Myocyte (in vitro differentiated cells): ENCODE measurements around the gene ECHS1. TPM values are rescaled to one million over a fixed set of nuclear protein-coding genes. Genes with fewer than 3 reads are reported as not detected.
A peak's percentile ranks its signal among the peaks of the same experiment; 100 is the strongest.

Experiments used
- DNase-seq: peaks from one replicate; pipeline ENCODE4 v3.0.0-alpha.2; 2012; ENCODE audit warnings: low read depth
- total RNA-seq: library from RNA; depleted of rRNA; stranded (reverse); fragments of >200 nt; gene quantifications from 2 replicates; pipeline ENCODE4 v1.2.3, GENCODE V29; 2014

Gene ECHS1
- total RNA-seq, 1 donor from 2014 or later, result 324 TPM

DNA sequence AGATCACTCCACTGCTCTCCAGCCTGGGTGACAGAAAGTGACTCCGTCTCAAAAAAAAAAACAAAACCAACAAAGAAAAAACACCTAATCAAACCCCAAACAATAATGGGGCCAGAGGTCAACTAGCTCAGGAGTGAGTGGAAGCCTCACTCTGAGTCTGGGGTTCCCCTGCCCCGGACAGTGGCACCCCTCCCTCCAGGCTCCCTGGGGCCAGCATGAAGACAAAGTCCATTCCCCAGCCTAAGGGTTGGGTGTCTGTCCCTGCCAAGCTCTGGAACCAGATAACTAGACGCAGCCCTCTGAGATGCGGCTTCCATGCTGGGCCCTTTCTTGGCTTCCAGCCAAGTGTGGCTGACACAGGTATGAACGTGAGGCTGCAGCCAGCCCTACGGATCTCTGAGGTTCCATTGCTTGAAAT is 13.6 kb downstream of the ECHS1 start:
- no peak for DNase-seq

DNA sequence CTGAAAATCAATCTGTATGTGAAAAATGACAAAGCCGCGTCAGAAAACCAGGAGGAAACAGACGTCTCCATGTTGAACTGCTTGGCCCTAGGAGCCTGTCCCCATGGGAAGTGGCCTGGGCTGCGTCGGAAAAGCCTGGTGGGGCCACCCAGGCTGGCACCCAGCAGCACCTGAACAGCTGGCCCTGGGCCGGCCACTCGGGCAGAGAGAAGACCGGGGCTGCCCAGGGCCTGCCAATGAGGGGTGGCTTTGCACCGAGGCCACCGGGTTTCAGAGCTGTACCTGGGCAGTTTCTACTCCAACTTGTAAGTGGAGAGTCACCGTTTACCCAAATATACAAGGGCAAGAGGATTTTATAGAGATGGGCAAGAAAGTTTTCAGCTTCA is 14.2 kb downstream of the ECHS1 start:
- no peak for DNase-seq

DNA sequence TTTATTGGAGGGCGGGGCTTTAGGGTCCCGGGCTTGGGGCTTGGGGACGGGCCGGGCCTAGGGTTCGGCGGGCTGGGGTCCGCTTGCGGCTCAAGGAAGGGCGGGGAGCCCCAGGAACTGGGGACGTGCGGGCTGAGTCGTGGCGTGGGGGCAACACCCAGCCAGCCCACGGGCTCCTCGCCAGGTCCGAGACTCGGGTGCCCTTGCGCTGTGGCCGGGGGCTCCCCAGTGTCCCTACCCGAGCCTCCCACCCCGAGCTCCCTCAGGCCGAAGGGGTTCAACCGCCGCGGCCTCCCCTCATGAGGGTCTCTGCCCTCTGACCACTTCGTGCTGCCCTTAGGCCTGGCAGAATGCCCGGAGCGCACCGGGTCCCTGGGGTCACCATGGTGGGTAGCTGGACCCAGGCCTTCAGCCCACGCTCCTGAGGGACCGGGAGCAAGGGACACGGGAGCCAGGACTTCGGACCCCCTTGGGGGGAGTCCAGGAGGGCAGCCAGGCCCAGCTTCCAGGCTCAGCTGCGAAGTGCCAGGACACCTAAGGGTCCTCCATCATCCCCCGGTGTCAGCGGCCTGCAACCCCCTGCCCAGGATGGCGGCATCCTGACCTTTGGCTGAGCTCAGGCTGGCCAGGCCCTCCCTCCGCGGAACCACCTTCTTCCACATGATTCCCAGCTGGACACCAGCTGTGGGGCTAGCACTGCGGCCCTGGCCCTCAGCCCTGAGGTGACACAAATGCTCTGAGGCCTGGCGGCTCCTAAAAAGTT is 14.8 kb downstream of the ECHS1 start:
- DNase-seq, result no peak

DNA sequence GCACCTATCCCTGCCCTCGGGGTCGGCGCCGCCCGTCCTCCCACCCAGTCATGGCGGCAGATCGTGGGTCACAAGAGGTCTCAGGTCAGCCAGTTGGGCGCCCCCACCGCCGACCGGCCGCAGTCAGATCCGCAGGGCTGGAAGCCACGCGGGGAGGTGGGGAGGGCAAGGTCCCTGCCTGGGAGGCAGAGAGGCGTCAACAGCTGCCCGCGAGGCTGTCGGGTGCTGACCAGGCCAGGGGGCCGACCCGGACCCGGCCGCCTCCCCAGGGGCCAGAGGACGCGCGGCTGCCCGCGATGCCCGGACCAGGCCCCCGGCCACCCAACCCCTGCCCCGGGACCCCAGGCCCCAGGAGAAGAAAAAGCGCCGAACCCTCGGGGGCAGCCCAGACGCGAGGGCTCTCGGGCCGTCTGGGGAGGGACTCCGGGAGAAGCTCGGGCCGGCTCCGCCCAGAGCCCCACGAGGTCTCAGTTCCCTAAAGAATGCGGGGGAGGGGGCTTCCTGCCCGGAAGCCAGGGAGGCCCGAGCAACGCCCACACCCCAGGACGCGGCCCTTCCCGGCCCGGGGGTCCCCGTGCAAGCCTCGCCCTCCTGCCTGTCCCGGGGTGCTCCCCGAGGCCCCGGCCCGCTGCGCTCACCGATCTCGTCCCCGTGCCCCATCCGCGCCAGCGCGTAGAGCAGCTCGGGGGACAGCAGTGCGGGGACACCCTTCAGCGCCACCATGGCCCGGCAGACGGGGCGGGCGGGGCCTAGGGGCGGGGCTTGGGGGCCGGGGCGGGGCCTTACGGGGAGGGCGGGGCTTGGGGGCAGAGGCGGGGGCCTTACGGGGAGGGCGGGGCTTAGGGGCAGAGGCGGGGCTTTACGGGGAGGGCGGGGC is 15.6 kb downstream of the ECHS1 start, which contains the start of gene FUOM:
FUOM (minus strand) TSS at position 735 of the 877 bp plus-strand sequence; CDS start at position 723, 12 bp downstream.
- DNase-seq, result peak; percentile 33

DNA sequence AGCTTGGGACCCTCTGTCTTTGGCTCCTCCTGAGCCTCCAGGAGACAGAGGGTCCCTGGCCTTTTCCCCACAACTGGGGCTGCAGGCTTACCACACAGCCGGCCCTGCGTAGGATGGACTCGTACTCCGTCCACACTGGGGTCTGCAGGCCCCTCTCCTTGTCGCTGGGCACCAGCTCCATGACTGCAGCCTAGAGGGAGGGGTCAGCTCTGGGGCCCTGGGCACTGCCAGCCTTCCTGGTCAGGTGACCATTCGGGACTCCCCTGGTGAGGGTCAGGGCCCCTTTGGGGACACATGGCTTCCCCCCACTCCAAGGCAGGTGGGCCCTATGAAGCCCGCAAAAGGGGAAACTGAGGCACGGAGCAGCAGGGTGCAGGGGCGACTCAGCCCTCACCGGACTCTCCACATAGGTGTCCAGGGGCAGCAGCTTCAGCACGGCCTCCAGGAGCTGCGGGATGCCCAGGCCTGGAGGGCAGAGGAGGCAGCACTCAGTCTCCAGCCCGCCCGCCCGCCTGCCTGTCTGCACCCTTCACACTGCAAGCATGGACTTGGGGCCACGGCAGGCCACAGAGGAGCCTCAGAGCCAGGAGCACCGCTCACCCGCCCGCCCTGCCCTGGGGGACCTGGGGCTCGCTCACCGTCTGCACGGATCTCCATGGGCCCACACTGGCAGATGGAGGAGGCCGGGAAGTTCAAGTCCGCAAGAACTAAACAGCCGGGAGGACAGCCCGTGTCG is 16.4 kb downstream of the ECHS1 start:
- no peak for DNase-seq

DNA sequence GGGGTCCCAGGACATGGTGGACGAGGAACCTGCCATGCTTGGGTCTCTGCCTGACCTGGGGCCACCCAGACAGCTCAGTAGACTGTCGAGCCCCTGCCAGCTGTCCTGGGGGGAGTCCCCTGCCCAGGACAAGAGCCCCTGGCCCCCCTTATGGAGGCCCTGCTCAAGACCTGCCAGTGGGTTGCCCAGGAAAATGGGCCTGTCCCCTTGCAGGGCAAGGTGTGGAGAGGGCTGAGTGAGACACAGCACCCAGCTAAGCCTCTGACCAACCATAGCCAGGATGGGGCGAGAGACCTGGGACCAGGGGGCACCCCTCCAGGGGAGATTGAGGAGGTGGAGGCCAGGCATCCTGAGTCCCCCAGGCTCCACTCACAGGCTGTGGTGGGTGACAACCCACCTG is 17.2 kb downstream of the ECHS1 start:
- no peak for DNase-seq

DNA sequence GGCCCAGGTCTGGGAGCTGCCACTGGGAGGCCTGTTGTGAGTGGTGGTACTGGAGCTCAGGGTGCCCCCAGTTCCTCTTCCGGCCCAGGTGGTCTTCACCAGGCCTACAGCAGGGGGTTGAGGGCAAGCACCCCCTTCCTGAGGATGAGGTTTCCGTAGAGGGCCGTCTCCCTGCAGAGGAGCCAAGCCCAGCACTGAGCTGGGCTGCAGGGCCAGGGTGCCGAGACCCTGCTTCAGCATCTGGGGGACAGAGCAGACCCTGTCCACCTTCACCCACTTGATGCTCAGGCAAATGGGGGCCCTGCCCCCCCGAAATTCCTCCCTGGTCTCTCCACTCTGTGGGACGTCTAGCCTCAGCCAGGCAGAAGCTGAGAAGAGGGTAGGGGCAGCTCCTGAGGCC is 17.9 kb downstream of the ECHS1 start:
- no peak for DNase-seq

DNA sequence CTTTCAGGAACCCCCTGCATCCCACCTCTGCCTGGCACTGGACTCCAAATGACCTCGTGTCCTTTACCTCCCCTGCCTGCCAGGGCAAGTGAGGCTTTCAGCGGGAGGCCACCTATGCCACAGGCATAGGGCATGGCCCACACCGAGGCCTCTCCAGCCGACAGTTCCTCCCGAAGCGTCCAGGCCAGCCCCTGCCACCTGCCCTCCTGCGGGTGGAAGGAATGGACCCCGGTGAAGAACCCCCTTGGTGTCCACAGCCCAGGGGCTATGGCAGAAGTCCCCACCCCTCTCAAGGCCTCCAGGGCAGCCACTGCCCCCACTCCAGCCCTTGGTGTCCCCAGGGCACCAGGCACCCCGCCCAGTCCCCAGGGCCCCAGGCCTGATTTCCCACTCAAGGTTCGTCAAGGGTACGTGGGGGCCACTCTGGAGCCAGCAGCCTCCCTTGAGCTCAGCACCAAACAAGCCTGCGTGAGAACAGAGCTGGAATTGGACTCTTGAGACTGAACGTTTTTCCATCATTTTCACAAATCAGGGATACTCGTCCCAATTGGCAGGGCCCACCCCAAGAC is 18.4 kb downstream of the ECHS1 start:
- DNase-seq, result no peak

DNA sequence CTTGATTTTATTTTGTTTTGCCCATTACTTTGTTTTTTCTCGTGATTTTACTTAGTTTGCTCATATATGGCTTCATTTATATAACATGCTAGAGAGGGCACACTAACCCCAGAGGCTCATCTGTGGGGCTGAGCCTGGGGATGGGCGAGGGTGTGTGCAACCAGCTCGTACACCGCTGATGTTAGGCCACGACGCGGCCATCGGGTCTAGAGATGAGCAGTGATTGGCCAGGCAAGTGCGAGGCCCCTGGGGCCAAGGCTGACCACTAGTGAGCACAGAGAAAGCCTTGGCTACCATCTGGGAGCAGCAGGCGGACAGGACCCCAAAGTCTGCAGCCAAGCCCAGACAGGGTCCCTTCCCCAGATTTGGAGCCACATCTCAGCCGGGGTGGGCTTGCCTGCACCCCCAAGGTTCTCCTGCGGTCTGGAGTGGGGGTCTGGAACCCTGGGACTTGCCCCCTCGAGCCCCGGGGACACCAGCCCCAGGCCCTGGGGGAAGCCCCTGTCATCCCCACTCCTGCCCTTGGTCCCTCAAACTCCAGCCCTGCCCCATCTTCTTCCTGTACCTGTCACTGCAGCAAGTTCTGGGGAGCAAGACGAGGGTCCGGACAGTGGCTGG is 19.1 kb downstream of the ECHS1 start:
- DNase-seq, result no peak

DNA sequence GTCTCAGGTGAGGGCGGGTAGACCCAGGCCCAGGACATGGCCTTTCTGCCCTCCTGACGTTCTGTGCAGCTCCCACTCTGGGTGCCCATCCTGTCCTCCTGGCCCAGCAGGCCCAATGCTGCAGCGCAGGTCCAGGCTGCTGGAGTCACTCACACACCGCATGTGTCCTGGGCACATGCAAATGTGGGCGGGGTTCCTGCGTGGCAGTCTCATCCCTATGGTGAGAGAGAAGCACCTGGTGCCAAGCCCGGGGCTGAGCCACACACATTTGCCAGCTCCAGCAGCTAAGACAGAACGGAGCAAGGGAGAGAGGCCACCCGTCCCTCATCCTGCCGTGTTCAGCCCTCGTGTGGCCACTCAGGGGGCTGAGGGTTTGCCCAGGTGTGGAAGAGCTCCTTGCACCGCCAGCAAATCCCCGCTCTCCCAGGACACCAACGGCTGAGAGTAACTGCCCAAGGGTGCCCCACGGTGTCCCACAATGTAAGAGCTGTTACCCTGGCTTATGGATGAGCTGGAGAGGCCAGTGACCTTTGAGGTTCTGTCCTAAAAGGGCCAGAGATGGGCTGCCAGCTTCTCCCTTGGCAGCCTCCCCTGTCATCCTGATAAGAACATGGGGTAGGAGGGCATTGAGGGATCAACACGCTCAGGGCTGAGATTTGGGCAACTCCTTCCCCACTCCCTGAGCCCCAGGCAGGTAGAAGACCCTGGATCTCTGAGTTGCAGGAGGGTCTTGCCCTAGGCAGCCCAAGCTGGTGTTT is 19.8 kb downstream of the ECHS1 start:
- no peak for DNase-seq

DNA sequence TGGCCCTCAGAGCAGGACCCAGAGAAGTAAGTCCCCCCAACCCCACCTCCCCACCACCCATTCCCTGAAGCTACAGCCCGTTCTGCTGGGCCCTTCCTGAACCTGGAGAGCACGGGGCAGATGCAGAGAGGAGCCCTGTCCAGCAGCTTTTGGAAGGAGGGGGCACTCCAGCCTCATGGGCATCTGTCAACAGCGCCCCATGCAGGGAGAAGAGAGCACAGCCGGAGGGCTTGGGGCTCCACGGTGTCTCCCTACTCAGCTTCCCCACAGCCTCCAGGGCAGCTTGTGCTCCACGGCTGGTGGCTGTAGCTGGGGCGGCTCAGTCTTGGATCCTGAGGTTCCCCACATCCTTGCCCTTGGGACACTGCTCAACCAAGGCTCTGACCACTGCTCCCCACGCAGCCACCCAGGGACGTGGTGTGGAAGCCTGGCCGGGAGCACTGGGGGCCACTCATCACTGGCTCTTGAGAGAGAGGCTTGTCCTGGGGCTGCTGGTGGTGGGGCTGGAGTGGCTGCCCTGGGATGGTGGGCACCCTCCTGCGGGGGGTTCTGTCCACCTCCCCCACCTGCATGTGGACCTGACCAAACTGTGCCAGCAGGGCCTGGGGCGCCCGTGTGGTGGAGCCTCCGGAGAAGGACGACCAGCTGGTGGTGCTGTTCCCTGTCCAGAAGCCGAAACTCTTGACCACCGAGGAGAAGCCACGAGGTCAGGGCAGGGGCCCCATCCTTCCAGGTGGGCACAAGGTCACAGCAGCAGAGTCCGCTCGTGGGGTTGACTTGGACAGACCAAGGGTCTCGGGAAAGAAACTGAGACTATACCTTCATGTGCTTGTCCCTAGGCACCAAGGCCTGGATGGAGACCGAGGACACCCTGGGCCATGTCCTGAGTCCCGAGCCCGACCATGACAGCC is 21.5 kb downstream of the ECHS1 start:
- no peak for DNase-seq

DNA sequence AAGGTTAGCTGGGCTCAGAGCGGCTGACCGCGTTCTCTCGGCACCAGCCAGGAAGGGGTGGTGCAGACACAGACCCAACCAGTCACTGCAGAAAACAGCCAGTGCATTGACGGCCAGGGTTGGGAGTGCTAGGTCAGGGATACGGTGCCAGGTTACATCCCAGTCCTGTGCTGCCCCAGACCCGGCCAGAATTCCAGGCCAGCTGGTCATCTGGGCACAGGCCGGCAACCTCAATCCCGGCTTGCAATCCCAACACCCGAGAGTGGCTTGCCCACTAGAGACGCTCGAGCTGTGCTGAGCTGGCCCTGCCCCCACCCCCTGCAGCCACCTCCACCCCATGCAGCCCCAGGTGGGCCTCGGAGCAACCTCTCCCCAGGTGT is 22.2 kb downstream of the ECHS1 start:
- DNase-seq, result peak; percentile 46

DNA sequence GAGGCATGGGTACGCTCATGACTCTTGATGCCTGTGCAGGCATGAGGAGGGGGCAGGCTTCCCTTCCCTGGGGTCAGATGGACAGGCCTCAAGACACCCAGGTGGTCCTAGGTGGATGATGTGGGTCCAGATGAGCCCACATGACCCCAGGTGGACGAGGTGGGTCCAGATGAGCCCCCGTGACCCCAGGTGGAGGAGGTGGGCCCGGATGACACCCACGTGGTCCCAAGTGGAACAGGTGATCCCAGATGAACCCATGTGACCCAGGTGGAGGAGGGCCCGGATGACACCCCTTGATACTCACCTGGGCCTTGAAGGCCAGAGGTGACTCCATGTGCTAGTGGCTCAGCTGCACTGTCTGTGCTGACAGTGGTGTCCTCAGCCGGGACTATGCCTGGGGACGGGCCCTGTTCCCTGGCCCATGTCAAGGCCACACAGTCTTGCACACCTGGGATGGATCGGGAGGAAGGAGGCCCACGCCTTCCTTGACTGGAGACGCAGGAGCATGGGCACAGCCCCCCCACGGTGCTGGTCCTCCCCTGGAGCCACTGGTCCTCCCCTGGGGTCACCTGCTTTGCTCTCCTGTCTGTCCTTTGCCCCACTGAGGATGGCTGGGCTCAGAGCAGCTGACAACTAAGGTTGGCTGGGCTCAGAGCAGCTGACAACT is 22.7 kb downstream of the ECHS1 start:
- no peak for DNase-seq

DNA sequence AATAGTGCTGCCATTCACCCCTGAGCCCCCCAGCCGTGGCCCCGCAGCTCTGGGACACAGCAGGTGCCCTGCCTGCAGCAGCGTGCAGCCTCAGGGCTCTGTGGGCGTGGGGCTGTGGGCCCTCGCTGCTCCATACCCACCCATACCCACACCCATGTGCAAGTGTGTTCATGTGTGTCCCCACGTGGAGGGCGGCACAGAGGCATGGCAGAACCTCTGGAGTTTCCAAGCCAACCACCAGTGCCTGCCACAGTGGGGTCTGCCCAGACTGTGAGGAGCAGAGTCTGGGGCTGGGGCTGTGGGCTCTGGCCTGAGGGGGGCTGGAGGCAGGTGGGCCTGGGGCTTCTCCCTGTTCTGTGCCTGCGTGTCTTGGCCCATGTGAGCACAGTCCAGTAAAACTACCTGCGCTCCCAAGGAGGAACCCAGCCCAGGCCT is 23.6 kb downstream of the ECHS1 start:
- DNase-seq, result no peak

DNA sequence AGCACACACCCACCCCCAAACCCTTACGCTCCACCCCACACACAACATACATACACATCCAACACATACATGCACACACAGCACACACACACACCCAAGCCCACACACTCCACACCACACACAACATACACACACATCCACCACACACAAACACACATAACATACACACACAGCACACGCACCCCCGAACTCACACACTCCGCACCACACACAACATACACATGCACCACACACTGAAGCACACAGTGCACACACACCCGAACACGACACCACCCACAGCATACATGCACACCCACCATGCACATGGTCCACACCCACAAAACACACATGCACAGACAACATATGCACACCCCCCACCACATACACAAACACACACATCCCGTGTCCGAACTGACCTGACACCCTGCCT is 24.0 kb downstream of the ECHS1 start:
- DNase-seq, result no peak

DNA sequence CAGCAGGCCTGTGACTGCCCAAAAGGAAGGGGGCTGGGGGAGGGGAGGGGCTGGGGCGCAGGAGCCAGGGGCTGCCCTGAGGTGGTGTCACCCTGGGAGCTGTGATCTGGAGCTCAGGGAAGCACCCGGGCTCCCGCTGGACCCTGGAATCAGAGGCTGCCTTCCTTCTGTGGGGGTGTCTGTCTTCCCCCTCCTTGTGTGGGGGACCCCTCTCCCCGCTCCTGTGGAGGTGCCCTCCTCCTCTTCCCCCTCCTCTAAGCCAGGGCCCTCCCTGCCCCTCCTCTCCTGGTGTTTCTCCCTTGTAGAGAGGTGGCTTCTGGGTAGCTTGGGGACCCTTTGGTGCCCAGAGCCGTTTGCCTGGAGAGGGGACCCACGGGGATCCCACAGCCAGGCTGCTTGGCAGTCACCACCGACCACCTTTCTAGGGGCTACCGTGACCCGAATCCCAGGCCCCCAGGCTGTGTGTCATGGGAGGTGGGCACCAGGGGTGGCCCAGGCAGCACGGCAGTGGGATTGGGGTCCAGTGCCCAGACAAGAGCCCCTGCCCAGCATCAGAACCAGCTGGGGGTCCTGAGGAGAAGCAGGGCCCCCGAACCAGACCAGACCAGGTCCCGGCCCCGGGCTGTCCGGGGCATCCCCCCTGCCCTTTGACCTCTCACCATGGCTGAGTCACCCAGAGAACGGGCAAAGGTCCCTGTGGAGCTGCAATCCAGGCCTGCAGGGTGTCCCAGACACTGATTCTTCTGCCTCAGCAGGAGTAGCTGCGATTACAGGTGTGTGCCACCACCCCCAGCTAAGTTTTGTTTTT is 25.2 kb downstream of the ECHS1 start:
- DNase-seq, result no peak

DNA sequence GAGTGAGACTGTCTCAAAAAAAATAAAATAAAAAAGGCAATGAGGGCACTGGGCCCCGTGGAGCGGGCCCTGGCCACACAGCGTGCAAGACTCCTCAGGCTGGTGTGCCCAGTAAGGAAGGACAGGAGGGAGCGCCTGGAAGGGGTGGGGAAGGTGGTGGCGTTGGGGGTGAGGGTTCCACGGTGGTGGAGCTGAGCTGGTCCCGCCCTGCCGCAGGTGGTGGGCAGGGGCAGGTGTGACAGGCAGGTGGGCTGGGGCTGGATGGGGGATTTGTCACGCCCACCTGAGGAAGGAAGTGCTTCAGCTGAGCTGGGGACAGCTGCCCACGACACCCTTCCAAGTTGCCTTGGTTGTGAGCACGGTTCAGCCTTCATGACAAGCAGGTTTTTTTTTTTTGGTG is 26.7 kb downstream of the ECHS1 start:
- no peak for DNase-seq

DNA sequence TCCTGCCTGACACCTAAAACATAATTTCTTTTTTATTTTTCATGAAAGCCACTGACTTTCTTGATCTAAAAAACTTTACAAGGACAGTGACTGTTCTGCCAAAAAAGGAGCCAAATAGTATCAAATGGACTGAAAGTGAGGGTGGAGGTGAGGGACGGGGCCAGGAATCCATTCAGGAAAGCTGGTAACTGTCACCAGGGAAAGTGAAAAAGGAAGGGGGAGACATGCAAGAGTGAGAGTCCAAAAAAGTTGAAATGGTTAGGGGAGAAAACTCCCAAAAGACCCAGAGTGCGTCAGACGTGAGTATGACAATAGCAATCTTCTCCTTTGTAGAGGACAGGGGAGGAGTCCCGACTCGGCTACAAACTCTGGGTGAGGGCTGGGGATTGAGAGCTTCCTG is 28.9 kb downstream of the ECHS1 start:
- DNase-seq, result no peak
